ENCODE data around the gene SNX25.

SNX25 gene

GRCh38 chr4:185270885-185271284, 61.5 kb downstream of the SNX25 start:
- no peak for DNase-seq

- DNase-seq = no peak
Observed at GRCh38 chr4:185272245-185272644, 62.8 kb downstream of the SNX25 start.

- DNase-seq = no peak
Observed at GRCh38 chr4:185275501-185275900, 66.1 kb downstream of the SNX25 start.

GRCh38 chr4:185276036-185276435, 66.6 kb downstream of the SNX25 start:
- DNase-seq = no peak

GRCh38 chr4:185278716-185279115, 69.3 kb downstream of the SNX25 start:
- no peak for DNase-seq

GRCh38 chr4:185280608-185281007, 71.2 kb downstream of the SNX25 start:
- DNase-seq = no peak

- DNase-seq = no peak
Observed at GRCh38 chr4:185282968-185283367, 73.6 kb downstream of the SNX25 start.

- no peak for DNase-seq
Observed at GRCh38 chr4:185283723-185284122, 74.3 kb downstream of the SNX25 start.

- no peak for DNase-seq
Observed at GRCh38 chr4:185285632-185286393, 76.4 kb downstream of the SNX25 start.

- DNase-seq = no peak
Observed at GRCh38 chr4:185286571-185286970, 77.2 kb downstream of the SNX25 start.

GRCh38 chr4:185287031-185287430, 77.6 kb downstream of the SNX25 start:
- no peak for DNase-seq

- no peak for DNase-seq
Observed at GRCh38 chr4:185290018-185290607, 80.7 kb downstream of the SNX25 start.

- DNase-seq = no peak
Observed at GRCh38 chr4:185290656-185291055, 81.3 kb downstream of the SNX25 start.

- no peak for DNase-seq
Observed at GRCh38 chr4:185293202-185293601, 83.8 kb downstream of the SNX25 start.

GRCh38 chr4:185296665-185297460, 87.5 kb downstream of the SNX25 start:
- DNase-seq = no peak

GRCh38 chr4:185298728-185299430, 89.5 kb downstream of the SNX25 start:
- no peak for DNase-seq

- no peak for DNase-seq
Observed at GRCh38 chr4:185304541-185304940, 95.1 kb downstream of the SNX25 start.

- no peak for DNase-seq
Observed at GRCh38 chr4:185304944-185305690, 95.7 kb downstream of the SNX25 start.

- DNase-seq = no peak
Observed at GRCh38 chr4:185305979-185306442, 96.6 kb downstream of the SNX25 start.

- no peak for DNase-seq
Observed at GRCh38 chr4:185307136-185307950, 97.9 kb downstream of the SNX25 start.

- DNase-seq = no peak
Observed at GRCh38 chr4:185309770-185310169, 100.4 kb downstream of the SNX25 start.
